ENCODE measurements around the gene BRD1. TPM values are rescaled to one million over a fixed set of nuclear protein-coding genes. Genes with fewer than 3 reads are reported as not detected.

BRD1 gene
- total and polyA plus RNA-seq, 3 donors from 2014 or later = 113 to 122 (median 114) TPM

DNA sequence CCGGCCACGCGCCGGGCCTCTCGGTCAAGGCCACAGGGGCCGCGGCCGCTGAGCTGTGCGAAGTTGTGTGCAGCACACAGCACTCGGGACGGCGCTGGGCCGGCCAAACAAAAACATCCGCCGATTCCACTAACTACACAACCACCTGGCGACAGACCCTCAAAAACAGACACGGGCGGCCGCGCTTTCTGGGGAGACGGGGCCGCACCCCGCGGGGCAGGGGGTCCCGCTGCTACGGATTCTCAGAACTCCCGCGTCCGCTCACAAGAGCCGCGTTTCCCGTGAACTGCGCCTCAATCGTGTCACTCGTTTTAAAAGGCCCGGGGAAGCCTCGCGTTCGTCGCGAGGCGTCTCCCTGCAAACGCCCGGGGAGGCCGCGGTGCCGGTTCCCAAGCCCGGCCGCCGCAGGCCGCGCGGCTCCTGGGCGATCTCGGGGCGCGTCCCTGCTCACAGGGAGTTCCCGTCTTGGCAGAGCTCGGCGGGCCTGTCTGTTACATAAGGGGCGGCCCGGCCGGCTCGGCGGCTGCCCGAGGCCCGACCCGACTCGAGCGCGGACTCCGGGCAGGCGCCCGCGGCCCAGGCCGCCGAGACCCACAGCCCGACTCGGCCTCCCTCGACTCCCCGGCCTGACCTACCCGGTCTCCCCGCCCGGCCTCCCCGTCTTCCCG, 936 bp downstream of the BRD1 start:
- Histone ChIP-seq H3K36me3 (ENCODE audit: low read depth, missing control alignments) (no peaks in the 10 kb centered on the region), H3K4me1 (peaks cover 30% of the 10 kb centered on the region), H3K9me3 (no peaks in the 10 kb centered on the region), H3K27ac (peak overlapping the region; percentile 91 to 94), H3K27me3 (no peaks in the 10 kb centered on the region), H3K4me3 (peak overlapping the region; percentile 82 to 85)
- intact Hi-C loops (cut with DNase I; ENCODE audit: low total_unique reads) = no loop called here
- no peak for TF ChIP-seq POLR2A (IDR thresholded peaks at IDR 0.05)
- TF ChIP-seq, protein P1, sequence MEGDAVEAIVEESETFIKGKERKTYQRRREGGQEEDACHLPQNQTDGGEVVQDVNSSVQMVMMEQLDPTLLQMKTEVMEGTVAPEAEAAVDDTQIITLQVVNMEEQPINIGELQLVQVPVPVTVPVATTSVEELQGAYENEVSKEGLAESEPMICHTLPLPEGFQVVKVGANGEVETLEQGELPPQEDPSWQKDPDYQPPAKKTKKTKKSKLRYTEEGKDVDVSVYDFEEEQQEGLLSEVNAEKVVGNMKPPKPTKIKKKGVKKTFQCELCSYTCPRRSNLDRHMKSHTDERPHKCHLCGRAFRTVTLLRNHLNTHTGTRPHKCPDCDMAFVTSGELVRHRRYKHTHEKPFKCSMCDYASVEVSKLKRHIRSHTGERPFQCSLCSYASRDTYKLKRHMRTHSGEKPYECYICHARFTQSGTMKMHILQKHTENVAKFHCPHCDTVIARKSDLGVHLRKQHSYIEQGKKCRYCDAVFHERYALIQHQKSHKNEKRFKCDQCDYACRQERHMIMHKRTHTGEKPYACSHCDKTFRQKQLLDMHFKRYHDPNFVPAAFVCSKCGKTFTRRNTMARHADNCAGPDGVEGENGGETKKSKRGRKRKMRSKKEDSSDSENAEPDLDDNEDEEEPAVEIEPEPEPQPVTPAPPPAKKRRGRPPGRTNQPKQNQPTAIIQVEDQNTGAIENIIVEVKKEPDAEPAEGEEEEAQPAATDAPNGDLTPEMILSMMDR (IDR thresholded peaks at IDR 0.05) = no peak
- DNase-seq = peak; percentile 72
- 0% methylated on average over 45 to 66 of the region's 86 CpGs for whole genome bisulfite sequencing, 2 donors

DNA sequence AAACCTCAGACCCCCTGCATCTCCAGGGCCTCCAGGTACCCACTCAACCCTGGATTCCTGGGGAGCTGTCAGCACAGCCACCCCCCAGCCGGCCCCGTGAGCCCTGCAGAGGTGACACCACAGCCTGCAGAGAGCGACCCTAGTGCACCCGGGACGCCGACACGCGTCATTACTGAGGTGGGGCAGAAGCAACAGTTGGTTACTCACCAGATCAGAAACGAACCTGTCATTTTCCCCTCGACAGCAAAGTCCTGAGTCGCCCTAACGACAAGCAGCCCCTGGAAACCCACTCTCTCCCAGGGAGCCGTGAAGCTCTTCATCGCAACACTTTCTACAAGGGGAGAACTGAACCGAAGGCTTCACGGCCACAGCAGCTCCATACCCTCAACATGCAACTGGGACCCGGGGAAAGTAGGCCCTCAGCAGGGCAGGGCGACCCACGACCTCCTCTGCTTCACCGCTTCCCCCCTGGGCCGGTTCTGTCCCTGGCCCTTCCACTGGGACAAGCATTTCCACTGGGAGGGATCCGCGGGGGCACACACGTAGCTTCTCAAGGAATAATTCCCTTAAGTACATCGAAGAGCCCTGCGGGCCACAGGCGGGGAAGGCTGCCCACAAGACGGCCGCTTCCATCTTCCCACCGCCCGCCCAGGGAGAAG, 1.6 kb downstream of the BRD1 start:
- peak overlapping the region; percentile 91 to 94 for H3K27ac ChIP-seq
- no peak for DNase-seq
- intact Hi-C loops (cut with DNase I; ENCODE audit: low total_unique reads) = no loop called here
- H3K9me3 ChIP-seq = no peaks in the 10 kb centered on the region
- peaks cover 32% of the 10 kb centered on the region for H3K4me1 ChIP-seq
- no peaks in the 10 kb centered on the region for H3K36me3 ChIP-seq (ENCODE audit: low read depth, missing control alignments)
- H3K27me3 ChIP-seq = no peaks in the 10 kb centered on the region
- WGBS, 2 donors = 5 to 16% methylated on average over 6 to 31 of the region's 31 CpGs
- TF ChIP-seq, protein P1 (IDR thresholded peaks at IDR 0.05) = no peak
- TF ChIP-seq POLR2A (IDR thresholded peaks at IDR 0.05) = no peak
- peak overlapping the region; percentile 82 to 85 for H3K4me3 ChIP-seq

- intact Hi-C loops (cut with DNase I; ENCODE audit: low total_unique reads) = no loop called here
- Histone ChIP-seq H3K4me1 (peaks cover 32% of the 10 kb centered on the region), H3K27me3 (no peaks in the 10 kb centered on the region), H3K27ac (no peak overlapping the region), H3K9me3 (no peaks in the 10 kb centered on the region), H3K4me3 (no peak overlapping the region), H3K36me3 (ENCODE audit: low read depth, missing control alignments) (no peaks in the 10 kb centered on the region)
- TF ChIP-seq, protein P1 (IDR thresholded peaks at IDR 0.05) = no peak
- no peak for TF ChIP-seq POLR2A (IDR thresholded peaks at IDR 0.05)
- DNase-seq = no peak
- WGBS, 2 donors = 42 to 62% methylated on average over 6 to 10 of the region's 10 CpGs
Observed at GRCh38 chr22:49825436-49825835, 2.2 kb downstream of the BRD1 start.

DNA sequence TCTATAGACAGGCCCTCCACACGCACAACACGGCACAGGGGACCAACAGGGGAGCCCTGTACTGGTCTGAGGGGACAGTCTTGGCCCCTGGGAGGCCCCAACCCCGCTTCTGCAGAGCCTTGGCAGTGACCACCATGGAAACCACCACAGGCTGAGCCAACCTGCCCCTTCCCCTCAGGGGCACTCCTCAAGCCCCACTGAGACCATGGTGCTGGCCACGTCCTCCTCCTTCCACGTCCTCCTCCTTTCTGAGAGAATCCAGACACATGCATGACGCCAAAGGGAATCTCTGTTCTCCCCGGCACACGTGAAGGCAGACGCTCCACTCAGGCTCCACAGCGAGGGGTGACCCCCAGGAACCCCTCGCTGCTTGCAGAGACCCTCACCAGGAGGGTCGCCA, 2.7 kb downstream of the BRD1 start:
- Histone ChIP-seq H3K27me3 (no peaks in the 10 kb centered on the region), H3K4me3 (no peak overlapping the region), H3K9me3 (no peaks in the 10 kb centered on the region), H3K4me1 (peaks cover 32% of the 10 kb centered on the region), H3K36me3 (ENCODE audit: low read depth, missing control alignments) (no peaks in the 10 kb centered on the region), H3K27ac (no peak overlapping the region)
- 90 to 92% methylated on average over 9 to 12 of the region's 12 CpGs for WGBS, 2 donors
- intact Hi-C loops (cut with DNase I; ENCODE audit: low total_unique reads) = no loop called here
- no peak for DNase-seq
- TF ChIP-seq, protein P1 (IDR thresholded peaks at IDR 0.05) = no peak
- no peak for TF ChIP-seq POLR2A (IDR thresholded peaks at IDR 0.05)
